Thoracic aorta (tissue), 2 donors: Measurements from ENCODE around the gene HMCES. TPM values are rescaled to one million over a fixed set of nuclear protein-coding genes. Genes with fewer than 3 reads are reported as not detected.

Experiments
- ATAC-seq: fragments of 150-250 bp; one replicate; pipeline ENCODE4 v1.8.0; 2017; ENCODE audit warnings: low read depth; ENCODE audit not compliant: insufficient number of reproducible peaks, low FRiP score
- DNase-seq: peaks from one replicate; pipeline ENCODE4 v3.0.0-alpha.2; 2020; ENCODE audit warnings: low spot score
- H3K27ac ChIP-seq, 2 donors: fragments of 200-600 bp; sonication (generic); 1 replicate in 1 of 2; 2 replicates in 1 of 2; pipeline ENCODE4 v1.5.1; 2016; ENCODE audit warnings: mild to moderate bottlenecking in 2 of 2, moderate library complexity in 2 of 2
- H3K27me3 ChIP-seq: fragments of 200-600 bp; sonication (generic); replicated peaks from 2 replicates; pipeline ENCODE4 v1.6.0; 2016; ENCODE audit warnings: mild to moderate bottlenecking; ENCODE audit not compliant: insufficient read depth
- H3K36me3 ChIP-seq: fragments of 200-600 bp; sonication (generic); one replicate; pipeline ENCODE4 v1.5.1; 2016
- H3K4me1 ChIP-seq, 2 donors: fragments of 200-600 bp; sonication (generic); 1 replicate in 1 of 2; 2 replicates in 1 of 2; pipeline versions ENCODE4 v1.5.1 to v1.6.0; 2016; ENCODE audit warnings: low read depth in 2 of 2, mild to moderate bottlenecking in 1 of 2; ENCODE audit not compliant: control insufficient read depth in 1 of 2
- H3K4me3 ChIP-seq: fragments of 200-600 bp; sonication (generic); 2 replicates; pipeline ENCODE4 v1.5.1; 2016; ENCODE audit warnings: mild to moderate bottlenecking
- H3K9me3 ChIP-seq: fragments of 200-600 bp; sonication (generic); 2 replicates; pipeline ENCODE4 v1.5.1; 2016
- total RNA-seq, 2 donors: library from RNA; depleted of rRNA; stranded (reverse); fragments of >200 nt; gene quantifications; one replicate each; pipeline versions ENCODE4 v1.1.0 to v1.2.3, GENCODE V29; 2016
- TF ChIP-seq, protein P1 (sequence below): fragments of 200-600 bp; sonication (generic); IDR thresholded peaks from one replicate; pipeline ENCODE4 v1.5.1; 2019; ENCODE audit warnings: antibody characterized with exemption

The HMCES gene
- total RNA-seq, 2 donors from 2014 or later = 12.0 to 23.9 TPM

GRCh38 chr3:129278966-129279906 lies 566 bp downstream of the HMCES start:
- TF ChIP-seq, protein P1, sequence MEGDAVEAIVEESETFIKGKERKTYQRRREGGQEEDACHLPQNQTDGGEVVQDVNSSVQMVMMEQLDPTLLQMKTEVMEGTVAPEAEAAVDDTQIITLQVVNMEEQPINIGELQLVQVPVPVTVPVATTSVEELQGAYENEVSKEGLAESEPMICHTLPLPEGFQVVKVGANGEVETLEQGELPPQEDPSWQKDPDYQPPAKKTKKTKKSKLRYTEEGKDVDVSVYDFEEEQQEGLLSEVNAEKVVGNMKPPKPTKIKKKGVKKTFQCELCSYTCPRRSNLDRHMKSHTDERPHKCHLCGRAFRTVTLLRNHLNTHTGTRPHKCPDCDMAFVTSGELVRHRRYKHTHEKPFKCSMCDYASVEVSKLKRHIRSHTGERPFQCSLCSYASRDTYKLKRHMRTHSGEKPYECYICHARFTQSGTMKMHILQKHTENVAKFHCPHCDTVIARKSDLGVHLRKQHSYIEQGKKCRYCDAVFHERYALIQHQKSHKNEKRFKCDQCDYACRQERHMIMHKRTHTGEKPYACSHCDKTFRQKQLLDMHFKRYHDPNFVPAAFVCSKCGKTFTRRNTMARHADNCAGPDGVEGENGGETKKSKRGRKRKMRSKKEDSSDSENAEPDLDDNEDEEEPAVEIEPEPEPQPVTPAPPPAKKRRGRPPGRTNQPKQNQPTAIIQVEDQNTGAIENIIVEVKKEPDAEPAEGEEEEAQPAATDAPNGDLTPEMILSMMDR = no peak
- no peaks in the 10 kb centered on the region for H3K9me3 ChIP-seq
- no peaks in the 10 kb centered on the region for H3K27me3 ChIP-seq
- DNase-seq (no peak), ATAC-seq (peak; percentile 10)
- peak overlapping the region; percentile 69 to 85 for H3K27ac ChIP-seq
- H3K4me1 ChIP-seq = peaks cover 8 to 30% of the 10 kb centered on the region in 2 donors
- H3K4me3 ChIP-seq = peak overlapping the region; percentile 96
- H3K36me3 ChIP-seq = peaks cover 21% of the 10 kb centered on the region

DNA sequence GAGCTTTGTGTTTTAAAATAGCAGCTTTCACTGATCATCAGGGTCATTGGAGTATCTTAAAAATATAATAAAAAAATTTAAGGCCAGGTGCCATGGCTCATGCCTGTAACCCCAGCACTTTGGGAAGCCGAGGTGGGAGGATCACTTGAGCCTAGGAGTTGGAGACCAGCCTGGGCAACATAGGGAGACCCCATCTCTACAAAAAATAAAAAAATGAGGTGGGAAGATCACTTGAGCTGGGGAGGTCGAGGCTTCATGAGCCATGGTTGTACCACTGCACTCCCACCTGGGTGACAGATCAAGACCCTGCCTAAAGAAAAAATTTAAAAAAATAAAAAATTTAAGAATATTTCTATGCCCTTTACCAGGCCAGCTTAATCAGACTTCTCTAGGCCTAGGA lies 1.5 kb downstream of the HMCES start:
- no peak overlapping the region for H3K27ac ChIP-seq
- H3K36me3 ChIP-seq = peaks cover 11% of the 10 kb centered on the region
- peaks cover 8 to 30% of the 10 kb centered on the region in 2 donors for H3K4me1 ChIP-seq
- H3K27me3 ChIP-seq = no peaks in the 10 kb centered on the region
- DNase-seq = no peak
- H3K9me3 ChIP-seq = no peaks in the 10 kb centered on the region
- no peak for ATAC-seq
- TF ChIP-seq, protein P1 = no peak
- H3K4me3 ChIP-seq = peak overlapping the region; percentile 96

DNA sequence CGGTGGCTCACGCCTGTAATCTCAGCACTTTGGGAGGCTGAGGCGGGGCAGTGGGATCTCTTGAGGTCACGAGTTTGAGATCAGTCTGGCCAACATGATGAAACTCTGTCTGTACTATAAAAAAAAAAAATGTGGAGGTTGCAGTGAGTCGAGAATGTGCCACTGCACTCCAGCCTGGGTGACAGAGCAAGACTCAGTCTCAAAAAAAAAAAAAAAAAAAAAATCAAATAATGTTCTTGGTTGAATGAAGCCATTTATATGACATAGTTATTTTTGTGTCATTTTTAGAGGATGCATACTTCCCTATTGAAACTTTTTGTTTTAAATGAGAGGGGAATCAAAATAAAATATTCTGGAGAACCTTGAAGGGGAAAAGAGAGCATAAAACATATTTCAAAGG lies 3.1 kb downstream of the HMCES start:
- H3K9me3 ChIP-seq = no peaks in the 10 kb centered on the region
- TF ChIP-seq, protein P1 = no peak

GRCh38 chr3:129282727-129283327 lies 4.2 kb downstream of the HMCES start:
- Histone ChIP-seq H3K9me3 (no peaks in the 10 kb centered on the region), H3K27me3 (no peaks in the 10 kb centered on the region), H3K4me3 (no peak overlapping the region), H3K27ac (no peak overlapping the region), H3K4me1 (peaks cover 8 to 26% of the 10 kb centered on the region in 2 donors), H3K36me3 (no peaks in the 10 kb centered on the region)
- TF ChIP-seq, protein P1 = no peak
- ATAC-seq = no peak
- no peak for DNase-seq

More for the DNA sequence above, 3.1 kb downstream of the HMCES start:
- DNase-seq = no peak
- peaks cover 3% of the 10 kb centered on the region for H3K36me3 ChIP-seq
- ATAC-seq = no peak
- H3K4me3 ChIP-seq = no peak overlapping the region
- H3K27me3 ChIP-seq = no peaks in the 10 kb centered on the region
- H3K4me1 ChIP-seq = peaks cover 8 to 30% of the 10 kb centered on the region in 2 donors
- H3K27ac ChIP-seq = no peak overlapping the region

- TF ChIP-seq, protein P1 = no peak
- H3K27ac ChIP-seq = no peak overlapping the region
- DNase-seq = no peak
- ATAC-seq = no peak
- no peaks in the 10 kb centered on the region for H3K27me3 ChIP-seq
- no peak overlapping the region for H3K4me3 ChIP-seq
- H3K4me1 ChIP-seq = peaks cover 0 to 4% of the 10 kb centered on the region in 2 donors
- no peaks in the 10 kb centered on the region for H3K9me3 ChIP-seq
- peaks cover 16% of the 10 kb centered on the region for H3K36me3 ChIP-seq
These were observed 7.4 kb downstream of the HMCES start for GRCh38 chr3:129286081-129286480.
